GM18526 (cell line): ENCODE measurements around the gene GPT2.

Experiments used
- POLR2A ChIP-seq: IDR thresholded peaks from 3 replicates; pipeline ENCODE4 v1.6.1; 2011; ENCODE audit not compliant: insufficient read length; ENCODE audit errors: extremely low read depth

GPT2 gene

GRCh38 chr16:46922239-46922638 lies 38.1 kb downstream of the GPT2 start:
- no peak for TF ChIP-seq POLR2A

- TF ChIP-seq POLR2A, result no peak
These were observed 39.5 kb downstream of the GPT2 start for GRCh38 chr16:46923513-46924295.

- no peak for TF ChIP-seq POLR2A
These were observed 40.2 kb downstream of the GPT2 start for GRCh38 chr16:46924402-46924801.

GRCh38 chr16:46926470-46927225 lies 42.5 kb downstream of the GPT2 start:
- no peak for TF ChIP-seq POLR2A

GRCh38 chr16:46927273-46927672 lies 43.1 kb downstream of the GPT2 start:
- TF ChIP-seq POLR2A, result no peak

- TF ChIP-seq POLR2A, result no peak
These were observed 44.6 kb downstream of the GPT2 start for GRCh38 chr16:46928811-46929210.

- no peak for TF ChIP-seq POLR2A
These were observed 45.5 kb downstream of the GPT2 start for GRCh38 chr16:46929378-46930332.

- no peak for TF ChIP-seq POLR2A
These were observed 46.7 kb downstream of the GPT2 start for GRCh38 chr16:46930861-46931260.

GRCh38 chr16:46932802-46933201 lies 48.6 kb downstream of the GPT2 start:
- no peak for TF ChIP-seq POLR2A

- no peak for TF ChIP-seq POLR2A
These were observed 53.4 kb downstream of the GPT2 start for GRCh38 chr16:46937536-46937935.

- no peak for TF ChIP-seq POLR2A
These were observed 63.9 kb downstream of the GPT2 start for GRCh38 chr16:46947900-46948547.

- no peak for TF ChIP-seq POLR2A
These were observed 64.5 kb downstream of the GPT2 start for GRCh38 chr16:46948548-46949166.

GRCh38 chr16:46949241-46949892 lies 65.2 kb downstream of the GPT2 start:
- TF ChIP-seq POLR2A, result no peak

GRCh38 chr16:46950009-46950408 lies 65.8 kb downstream of the GPT2 start:
- TF ChIP-seq POLR2A, result no peak
